ENCODE measurements around the gene ANKIB1.

Gene ANKIB1

GRCh38 chr7:92295391-92295790 lies 49.6 kb downstream of the ANKIB1 start:
- no peak overlapping the region for H3K4me3 ChIP-seq (replicated peaks in 1 of 2; ENCODE audit: low read depth in 2 of 2, low read length in 2 of 2)
- TF ChIP-seq CTCF (IDR thresholded peaks at IDR 0.05; ENCODE audit: low read depth, low read length), result no peak
- peak; percentile 14 to 32 for DNase-seq (ENCODE audit: low read depth in 2 of 2)

GRCh38 chr7:92296235-92296634 lies 50.5 kb downstream of the ANKIB1 start:
- TF ChIP-seq CTCF (IDR thresholded peaks at IDR 0.05; ENCODE audit: low read depth, low read length), result no peak
- DNase-seq (ENCODE audit: low read depth in 2 of 2), result no peak

GRCh38 chr7:92296880-92297445 lies 51.2 kb downstream of the ANKIB1 start:
- TF ChIP-seq CTCF (IDR thresholded peaks at IDR 0.05; ENCODE audit: low read depth, low read length), result no peak
- DNase-seq (ENCODE audit: low read depth in 2 of 2), result no peak

More at GRCh38 chr7:92296235-92296634, 50.5 kb downstream of the ANKIB1 start:
- no peak overlapping the region for H3K4me3 ChIP-seq (replicated peaks in 1 of 2; ENCODE audit: low read depth in 2 of 2, low read length in 2 of 2)

GRCh38 chr7:92297736-92298135 lies 52.0 kb downstream of the ANKIB1 start:
- TF ChIP-seq CTCF (IDR thresholded peaks at IDR 0.05; ENCODE audit: low read depth, low read length), result no peak
- H3K4me3 ChIP-seq (replicated peaks in 1 of 2; ENCODE audit: low read depth in 2 of 2, low read length in 2 of 2), result no peak overlapping the region
- no peak for DNase-seq (ENCODE audit: low read depth in 2 of 2)

More at GRCh38 chr7:92296880-92297445, 51.2 kb downstream of the ANKIB1 start:
- no peak overlapping the region for H3K4me3 ChIP-seq (replicated peaks in 1 of 2; ENCODE audit: low read depth in 2 of 2, low read length in 2 of 2)

- no peak overlapping the region for H3K4me3 ChIP-seq (replicated peaks in 1 of 2; ENCODE audit: low read depth in 2 of 2, low read length in 2 of 2)
- TF ChIP-seq CTCF (IDR thresholded peaks at IDR 0.05; ENCODE audit: low read depth, low read length), result no peak
- no peak for DNase-seq (ENCODE audit: low read depth in 2 of 2)
These were observed 58.0 kb downstream of the ANKIB1 start for GRCh38 chr7:92303761-92304160.

- no peak for DNase-seq (ENCODE audit: low read depth in 2 of 2)
- no peak for TF ChIP-seq CTCF (IDR thresholded peaks at IDR 0.05; ENCODE audit: low read depth, low read length)
- H3K4me3 ChIP-seq (replicated peaks in 1 of 2; ENCODE audit: low read depth in 2 of 2, low read length in 2 of 2), result no peak overlapping the region
These were observed 58.7 kb downstream of the ANKIB1 start for GRCh38 chr7:92304406-92304893.

GRCh38 chr7:92306153-92306552 lies 60.4 kb downstream of the ANKIB1 start:
- DNase-seq (ENCODE audit: low read depth in 2 of 2), result no peak
- H3K4me3 ChIP-seq (replicated peaks in 1 of 2; ENCODE audit: low read depth in 2 of 2, low read length in 2 of 2), result no peak overlapping the region
- no peak for TF ChIP-seq CTCF (IDR thresholded peaks at IDR 0.05; ENCODE audit: low read depth, low read length)

Data from cardiac fibroblast (primary cell).